Esophagus (tissue), 2 donors: Measurements from ENCODE around the gene JPT2. TPM values are rescaled to one million over a fixed set of nuclear protein-coding genes. Genes with fewer than 3 reads are reported as not detected.

Source experiments
- polyA plus RNA-seq, 2 donors: library from polyadenylated mRNA; stranded (reverse); fragments of 200-250 nt; gene quantifications; one replicate each; pipeline ENCODE4 v1.2.3, GENCODE V29; 2013
- donor health status: healthy with polysubstance abuse.
- donor health status: Bipolar disorder and iron deficiency.

JPT2 gene
- polyA plus RNA-seq, 2 donors: 20.5 to 31.0 TPM

Other genes starting within 250 kb of the JPT2 start
- gene PERCC1, start 247.2 kb upstream of the JPT2 start, polyA plus RNA-seq: not detected
- gene CCDC154, start 233.7 kb upstream of the JPT2 start, polyA plus RNA-seq: under 1 TPM; 0.44 to 0.98 TPM
- gene CLCN7, start 203.3 kb upstream of the JPT2 start, polyA plus RNA-seq: 10 to 100 TPM; 18.7 to 33.1 TPM
- not detected for gene PTX4, start 189.3 kb upstream of the JPT2 start, polyA plus RNA-seq
- 10 to 100 TPM; 32.6 to 60.8 TPM for gene TELO2, start 184.9 kb upstream of the JPT2 start, polyA plus RNA-seq
- 1 to 10 TPM; 3.4 to 6.2 TPM for gene TMEM204, start 144.6 kb upstream of the JPT2 start, polyA plus RNA-seq
- 1 to 10 TPM; 4.3 to 8.8 TPM for gene IFT140, start 66.2 kb upstream of the JPT2 start, polyA plus RNA-seq
- gene CRAMP1, start 65.9 kb upstream of the JPT2 start, polyA plus RNA-seq: 10 to 100 TPM in 1 of 2 donors, 1 to 10 TPM in 1; 4.8 to 10.5 TPM
- 10 to 100 TPM; 21.6 to 73.8 TPM for gene MAPK8IP3, start 27.9 kb downstream of the JPT2 start, polyA plus RNA-seq
- 100 to 1,000 TPM in 1 of 2 donors, 10 to 100 TPM in 1; 51.0 to 102 TPM for gene NME3, start 93.3 kb downstream of the JPT2 start, polyA plus RNA-seq
- 10 to 100 TPM in 1 of 2 donors, 1 to 10 TPM in 1; 6.6 to 23.0 TPM for gene EME2, start 94.5 kb downstream of the JPT2 start, polyA plus RNA-seq
- 100 to 1,000 TPM in 1 of 2 donors, 10 to 100 TPM in 1; 62.4 to 115 TPM for gene MRPS34, start 94.9 kb downstream of the JPT2 start, polyA plus RNA-seq
- gene SPSB3, start 104.3 kb downstream of the JPT2 start, polyA plus RNA-seq: 100 to 1,000 TPM in 1 of 2 donors, 10 to 100 TPM in 1; 69.1 to 126 TPM
- gene NUBP2, start 104.7 kb downstream of the JPT2 start, polyA plus RNA-seq: 10 to 100 TPM; 41.5 to 57.8 TPM
- under 1 TPM; 0.01 to 0.14 TPM for gene IGFALS, start 115.4 kb downstream of the JPT2 start, polyA plus RNA-seq
- gene HAGH, start 148.5 kb downstream of the JPT2 start, polyA plus RNA-seq: 10 to 100 TPM; 41.1 to 57.9 TPM
- gene FAHD1, start 148.9 kb downstream of the JPT2 start, polyA plus RNA-seq: 10 to 100 TPM; 26.6 to 40.5 TPM
- under 1 TPM in 1 of 2 donors, not detected in 1; 0.08 TPM for gene MEIOB, start 193.9 kb downstream of the JPT2 start, polyA plus RNA-seq
- 10 to 100 TPM in 1 of 2 donors, 1 to 10 TPM in 1; 8.0 to 16.3 TPM for gene HS3ST6, start 240.1 kb downstream of the JPT2 start, polyA plus RNA-seq